ENCODE measurements around the gene NOXO1. TPM values are rescaled to one million over a fixed set of nuclear protein-coding genes. Genes with fewer than 3 reads are reported as not detected.
"Not testable (repeated sequence)": the region's sequence is repeated elsewhere in the genome, so short reads cannot be mapped to it uniquely, and the experiment has no call there.

Gene NOXO1
- total RNA-seq, 4 donors from 2014 or later, result 0.52 TPM; not detected in 3

GRCh38 chr16:1961651-1962067, 19.6 kb downstream of the NOXO1 start:
- Histone ChIP-seq H3K27ac (replicated peaks in 1 of 4) (no peak overlapping the region), H3K36me3 (peaks cover 25 to 35% (median 26%) of the 10 kb centered on the region in 4 donors), H3K9me3 (no peaks in the 10 kb centered on the region), H3K27me3 (no peaks in the 10 kb centered on the region), H3K4me3 (no peak overlapping the region), H3K4me1 (peaks cover 43 to 69% (median 51%) of the 10 kb centered on the region in 4 donors)
- intact Hi-C loops (cut with DNase I), result no loop called here
- TF ChIP-seq POLR2A (IDR thresholded peaks at IDR 0.05; ENCODE audit: low read depth) (no peak), CTCF (IDR thresholded peaks at IDR 0.05) (no peak), POLR2AphosphoS5 (IDR thresholded peaks at IDR 0.05) (no peak), EP300 (IDR thresholded peaks at IDR 0.05) (no peak)
- 53% methylated on average over 6 of the region's 6 CpGs for WGBS
- no peak for DNase-seq (ENCODE audit: extremely low spot score)

GRCh38 chr16:1960665-1961630, 20.3 kb downstream of the NOXO1 start:
- H3K4me3 ChIP-seq, result peak overlapping the region; percentile 69 to 86 (median 79)
- 57% methylated on average over 18 of the region's 20 CpGs for WGBS
- peak overlapping the region in 3 of 4 donors; percentile 86 to 92 (median 87) for H3K27ac ChIP-seq (replicated peaks in 1 of 4)
- peaks cover 25 to 35% (median 26%) of the 10 kb centered on the region in 4 donors for H3K36me3 ChIP-seq
- no peak for DNase-seq (ENCODE audit: extremely low spot score)
- H3K27me3 ChIP-seq, result no peaks in the 10 kb centered on the region
- no peaks in the 10 kb centered on the region for H3K9me3 ChIP-seq
- H3K4me1 ChIP-seq, result peaks cover 39 to 62% (median 46%) of the 10 kb centered on the region in 4 donors
- TF ChIP-seq EP300 (IDR thresholded peaks at IDR 0.05) (no peak), CTCF (IDR thresholded peaks at IDR 0.05) (no peak), POLR2AphosphoS5 (IDR thresholded peaks at IDR 0.05) (no peak), POLR2A (IDR thresholded peaks at IDR 0.05; ENCODE audit: low read depth) (no peak)
- intact Hi-C loops (cut with DNase I), result no loop called here

- TF ChIP-seq POLR2A (IDR thresholded peaks at IDR 0.05; ENCODE audit: low read depth) (peak; percentile 65), EP300 (IDR thresholded peaks at IDR 0.05) (no peak), CTCF (IDR thresholded peaks at IDR 0.05) (peak; percentile 67 to 83 (median 72)), POLR2AphosphoS5 (IDR thresholded peaks at IDR 0.05) (peak; percentile 93 to 95)
- Histone ChIP-seq H3K4me1 (peaks cover 33 to 52% (median 38%) of the 10 kb centered on the region in 4 donors), H3K9me3 (no peaks in the 10 kb centered on the region), H3K27ac (replicated peaks in 1 of 4) (peak within 1 kb of the TSS; percentile 86 to 92 (median 88)), H3K27me3 (no peaks in the 10 kb centered on the region), H3K4me3 (peak within 1 kb of the TSS; percentile 69 to 86 (median 79)), H3K36me3 (peaks cover 25 to 35% (median 26%) of the 10 kb centered on the region in 4 donors)
- intact Hi-C loops (cut with DNase I), result no loop called here
- WGBS, result 2% methylated on average over 26 of the region's 79 CpGs
- peak; percentile 97 for DNase-seq (ENCODE audit: extremely low spot score)
Measured at GRCh38 chr16:1959269-1960039, 21.8 kb downstream of the NOXO1 start, which contains the start of gene NDUFB10. TSS of gene NDUFB10 (plus strand) at chr16:1959538. CDS start at chr16:1959625, 87 bp downstream.

GRCh38 chr16:1958715-1959268, 22.5 kb downstream of the NOXO1 start:
- TF ChIP-seq POLR2AphosphoS5 (IDR thresholded peaks at IDR 0.05) (no peak), EP300 (IDR thresholded peaks at IDR 0.05) (no peak), POLR2A (IDR thresholded peaks at IDR 0.05; ENCODE audit: low read depth) (no peak), CTCF (IDR thresholded peaks at IDR 0.05) (no peak)
- intact Hi-C loops (cut with DNase I), result no loop called here
- H3K27me3 ChIP-seq, result no peaks in the 10 kb centered on the region
- peak overlapping the region; percentile 69 to 86 (median 79) for H3K4me3 ChIP-seq
- peak overlapping the region; percentile 86 to 92 (median 88) for H3K27ac ChIP-seq (replicated peaks in 1 of 4)
- no peak for DNase-seq (ENCODE audit: extremely low spot score)
- 23% methylated on average over 9 of the region's 14 CpGs for WGBS
- H3K9me3 ChIP-seq, result no peaks in the 10 kb centered on the region
- peaks cover 33 to 45% (median 35%) of the 10 kb centered on the region in 4 donors for H3K4me1 ChIP-seq
- H3K36me3 ChIP-seq, result peaks cover 25 to 32% (median 26%) of the 10 kb centered on the region in 4 donors

GRCh38 chr16:1958143-1958491, 23.2 kb downstream of the NOXO1 start:
- DNase-seq (ENCODE audit: extremely low spot score); H3K27ac ChIP-seq (replicated peaks in 1 of 4); intact Hi-C loops (cut with DNase I); H3K9me3 ChIP-seq; H3K27me3 ChIP-seq; H3K4me3 ChIP-seq: not testable (repeated sequence)
- H3K4me1 ChIP-seq, result peaks cover 27 to 39% (median 28%) of the 10 kb centered on the region in 4 donors
- WGBS, result no CpG with 5 or more reads among the region's 30 CpGs
- H3K36me3 ChIP-seq, result peaks cover 21 to 25% (median 23%) of the 10 kb centered on the region in 4 donors

GRCh38 chr16:1957434-1958142, 23.7 kb downstream of the NOXO1 start:
- DNase-seq (ENCODE audit: extremely low spot score); H3K9me3 ChIP-seq; H3K4me3 ChIP-seq; H3K27ac ChIP-seq (replicated peaks in 1 of 4); intact Hi-C loops (cut with DNase I); H3K27me3 ChIP-seq: not testable (repeated sequence)
- Histone ChIP-seq H3K36me3 (peaks cover 15 to 20% (median 18%) of the 10 kb centered on the region in 4 donors), H3K4me1 (peaks cover 22 to 33% (median 24%) of the 10 kb centered on the region in 4 donors)
- 89% methylated on average over 15 of the region's 22 CpGs for WGBS

Data from esophagus muscularis mucosa (tissue), 4 donors.